H1 (cell line): ENCODE measurements around the gene CTNNBL1.

Experiments used
- CEBPB ChIP-seq: IDR thresholded peaks from 2 replicates; pipeline ENCODE4 v1.6.1; 2012; ENCODE audit warnings: low read depth, low read length
- CTCF ChIP-seq, 3 experiments: IDR thresholded peaks; 1 replicate in 2 of 3; 2 replicates in 1 of 3; pipeline versions ENCODE4 v1.5.1 to v1.6.1; 2011; ENCODE audit warnings: low read length in 3 of 3, mild to moderate bottlenecking in 3 of 3, inconsistent platforms in 2 of 3, low read depth in 1 of 3, moderate library complexity in 1 of 3; ENCODE audit not compliant: insufficient read depth in 1 of 3; ENCODE audit errors: control extremely low read depth in 1 of 3
- TAF7 ChIP-seq: optimal IDR thresholded peaks from 2 replicates; pipeline ENCODE3; 2011; ENCODE audit warnings: low read depth, mild to moderate bottlenecking, inconsistent platforms, low read length, moderate library complexity, borderline replicate concordance

DNA sequence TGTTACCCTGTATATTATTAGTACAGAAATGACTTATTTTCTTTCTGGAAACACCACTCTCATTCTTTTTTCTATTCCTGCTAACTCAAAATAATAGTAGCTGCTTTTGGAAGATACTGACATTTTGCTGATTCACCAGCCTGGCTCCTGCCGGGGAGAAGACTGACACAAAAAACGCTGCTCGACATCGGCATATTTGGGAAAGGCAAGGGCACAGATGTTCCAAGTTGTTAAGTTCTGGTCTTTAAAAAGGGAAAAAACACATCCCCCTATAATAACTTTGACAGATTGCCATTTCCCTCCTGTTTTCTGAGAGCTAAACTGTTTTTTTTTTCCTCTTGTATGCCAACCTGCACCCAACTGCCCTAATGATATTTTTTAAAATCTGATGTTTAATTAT is 55.4 kb downstream of the CTNNBL1 start:
- TF ChIP-seq CTCF (IDR thresholded peaks at IDR 0.05; ENCODE audit: control extremely low read depth in 1 of 3, insufficient read depth in 1 of 3, low read depth in 1 of 3, low read length in 3 of 3) (no peak), TAF7 (no peak), CEBPB (no peak)
